Measurements from ENCODE around the gene TRIM29.

TRIM29 gene

DNA sequence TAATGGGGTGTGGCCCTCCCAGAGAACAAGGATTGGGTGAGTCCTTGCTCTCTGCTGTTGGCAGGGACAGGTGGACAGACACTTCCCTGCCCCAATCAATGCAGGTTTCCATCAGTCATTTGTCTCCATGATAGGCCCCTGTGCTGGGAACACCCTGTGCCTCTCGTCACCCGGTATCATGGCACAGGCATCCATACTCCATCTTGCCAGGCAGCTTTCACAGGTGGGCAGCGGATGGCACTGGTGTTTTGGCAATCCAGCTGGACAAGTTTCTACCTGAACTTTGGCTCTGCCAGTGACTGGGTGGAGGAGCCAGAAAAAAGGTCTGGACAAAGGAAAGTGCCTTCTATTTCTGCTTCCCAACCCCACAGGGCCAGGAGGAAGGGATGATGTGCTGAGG, 47.5 kb downstream of the TRIM29 start:
- no peak for DNase-seq

DNA sequence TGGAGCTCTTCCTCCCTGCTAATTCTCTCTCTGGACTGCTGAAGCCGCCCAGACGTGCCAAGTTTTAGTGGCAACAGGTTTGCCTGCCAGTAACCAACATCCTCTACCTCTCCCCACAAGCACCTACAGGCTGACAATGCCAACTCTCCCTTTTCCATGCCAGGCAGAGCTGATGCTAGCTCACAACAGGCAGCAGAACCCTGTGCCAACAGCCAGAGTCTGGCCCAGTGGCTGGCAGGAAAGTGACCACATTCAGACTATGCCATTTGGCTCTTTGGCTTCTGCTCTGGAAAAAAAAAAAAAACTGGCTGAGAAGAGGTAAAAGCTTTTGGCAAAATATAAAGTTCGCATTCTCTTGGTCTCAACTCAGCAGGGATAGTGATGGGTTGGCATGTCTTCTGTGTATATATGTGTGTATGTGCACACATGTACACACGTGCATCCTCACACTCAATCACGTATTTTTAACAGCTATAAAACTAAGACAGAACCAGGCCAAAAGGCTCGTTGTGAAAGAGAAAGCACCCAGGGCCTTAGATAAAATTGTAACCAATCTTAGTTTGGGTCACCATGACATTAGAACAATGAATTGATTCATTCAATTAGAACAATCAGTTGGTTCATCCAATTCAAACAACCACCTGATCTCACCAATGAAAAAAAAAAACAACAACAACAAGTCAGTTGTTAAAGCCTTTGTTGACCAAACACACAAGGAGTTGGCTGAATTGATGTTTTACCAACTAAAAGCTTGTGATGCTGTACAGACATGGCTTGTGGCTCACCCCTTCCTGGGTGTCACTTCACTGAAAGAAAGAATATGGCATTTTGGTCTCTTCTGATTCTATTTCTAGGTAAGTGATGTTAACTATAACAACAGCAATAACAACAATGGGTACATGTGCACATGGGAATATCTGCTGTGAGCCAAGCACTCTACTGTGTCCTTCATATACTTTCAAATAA, 48.6 kb downstream of the TRIM29 start:
- no peak for DNase-seq

DNA sequence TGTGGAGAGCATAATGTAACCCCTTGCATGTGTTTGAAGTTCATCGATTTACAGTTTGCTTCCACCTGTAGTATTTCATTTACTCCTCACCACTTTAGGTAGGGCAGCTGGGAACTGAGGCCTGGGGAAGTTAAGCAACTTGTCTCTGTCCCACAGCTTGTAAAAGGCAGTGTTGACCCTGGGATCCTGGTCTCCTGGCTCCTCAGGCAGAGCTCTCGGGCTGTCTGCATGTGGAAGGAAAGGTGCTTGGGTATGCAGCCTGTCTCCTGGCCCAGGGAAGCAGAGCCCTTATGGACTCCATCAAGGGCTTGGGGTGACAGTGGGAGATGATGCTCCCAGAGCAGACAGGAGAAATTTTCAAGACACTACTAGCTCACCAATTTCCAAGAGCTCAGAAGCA, 49.9 kb downstream of the TRIM29 start:
- no peak for DNase-seq

DNA sequence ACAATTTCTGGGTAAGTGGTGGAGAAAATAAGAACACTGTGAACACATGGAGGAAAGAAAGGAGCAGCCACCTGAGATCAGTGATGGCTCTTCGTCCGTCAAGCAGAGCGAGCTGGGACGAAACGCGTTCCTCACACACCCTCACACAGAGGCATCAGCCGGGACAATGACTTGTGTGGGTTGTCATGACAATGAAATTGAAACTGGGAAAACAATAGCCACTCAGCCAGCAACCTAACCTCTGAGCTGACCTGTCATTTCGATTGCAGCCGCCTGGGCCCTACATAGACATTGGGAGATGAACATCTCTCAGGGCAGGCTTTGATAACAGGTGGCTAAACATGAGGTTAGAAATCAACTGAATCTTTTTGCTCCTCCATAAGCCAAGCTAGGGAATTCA, 51.3 kb downstream of the TRIM29 start:
- DNase-seq, result no peak

DNA sequence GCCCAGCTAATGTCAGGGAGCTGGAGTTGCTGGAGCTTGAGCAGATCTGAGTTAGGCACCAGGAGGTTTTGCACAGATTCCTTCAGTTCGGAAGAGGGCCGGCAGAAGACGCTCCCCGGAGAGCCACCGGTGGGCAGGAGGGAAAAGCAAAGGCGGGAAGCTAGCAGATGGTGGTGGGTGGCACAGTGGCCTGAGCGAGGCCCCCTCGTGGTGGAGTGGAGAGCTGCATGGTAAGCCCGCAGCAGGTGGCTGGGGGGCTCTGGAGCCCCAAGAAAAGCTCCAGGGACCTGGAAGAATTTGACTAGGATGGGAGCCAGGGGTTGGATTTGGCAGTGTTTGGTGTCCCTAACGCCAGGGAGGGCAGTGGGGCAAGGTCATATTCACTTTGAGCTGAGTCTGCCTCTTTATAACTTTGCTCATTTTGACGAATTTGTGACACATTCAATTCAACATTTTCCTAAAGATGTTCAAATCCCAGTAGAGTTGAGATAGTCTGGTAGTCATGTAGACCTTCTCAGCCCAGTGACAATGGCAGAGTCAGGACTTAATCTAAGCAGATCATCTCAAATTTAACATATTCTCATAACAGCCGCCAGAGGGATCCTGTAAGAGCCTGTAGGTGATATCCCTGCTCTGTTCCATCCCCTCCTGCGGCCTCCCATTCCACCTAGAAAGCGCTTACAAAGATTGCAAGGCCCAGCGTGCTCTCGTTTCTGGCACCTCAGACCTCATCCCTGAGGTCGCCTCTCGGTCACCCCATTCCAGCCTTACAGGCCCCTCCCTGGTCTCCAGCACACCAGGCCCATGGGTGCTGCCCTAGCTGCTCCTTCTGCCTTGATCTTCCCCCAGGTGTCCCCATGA, 57.9 kb downstream of the TRIM29 start:
- DNase-seq, result no peak

DNA sequence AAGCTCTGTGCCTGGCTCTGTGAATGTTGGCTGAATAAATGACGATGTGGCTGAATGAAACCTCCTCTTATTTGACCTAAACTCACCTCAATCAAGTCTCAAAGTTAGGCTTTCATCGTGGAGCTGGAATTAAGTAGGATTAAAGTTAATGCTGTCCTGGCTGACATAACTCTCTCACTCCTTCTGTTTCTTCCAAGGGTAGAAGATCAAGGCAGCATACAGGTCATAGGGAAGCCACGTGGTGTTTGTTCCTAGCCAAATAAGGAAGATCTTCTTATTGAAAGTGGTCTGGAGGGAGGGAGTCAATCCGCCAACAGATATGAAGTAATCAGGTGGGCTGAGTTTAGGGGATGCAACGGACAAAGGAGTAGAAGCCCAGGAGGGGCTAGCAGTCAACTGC, 59.5 kb downstream of the TRIM29 start:
- DNase-seq, result no peak

DNA sequence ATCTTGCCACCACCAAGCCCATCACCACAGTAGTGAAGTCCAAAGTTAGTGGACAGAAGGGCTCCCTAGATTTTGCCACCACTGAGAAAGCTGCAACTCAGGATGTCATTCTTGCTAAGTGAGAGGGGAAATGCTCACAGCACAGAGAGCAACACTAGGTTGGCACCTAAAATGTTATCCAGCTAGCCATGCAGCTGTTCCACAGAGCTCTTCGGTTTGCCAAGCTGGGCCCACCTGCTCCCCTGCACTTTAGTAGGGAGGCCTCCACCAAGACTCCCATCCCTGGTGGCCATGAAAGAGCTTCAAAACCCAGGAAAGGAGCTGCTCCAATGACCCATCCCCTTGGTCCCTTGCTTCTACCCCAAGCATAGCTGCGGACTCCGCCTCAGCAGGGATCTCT, 63.8 kb downstream of the TRIM29 start:
- DNase-seq, result no peak

DNA sequence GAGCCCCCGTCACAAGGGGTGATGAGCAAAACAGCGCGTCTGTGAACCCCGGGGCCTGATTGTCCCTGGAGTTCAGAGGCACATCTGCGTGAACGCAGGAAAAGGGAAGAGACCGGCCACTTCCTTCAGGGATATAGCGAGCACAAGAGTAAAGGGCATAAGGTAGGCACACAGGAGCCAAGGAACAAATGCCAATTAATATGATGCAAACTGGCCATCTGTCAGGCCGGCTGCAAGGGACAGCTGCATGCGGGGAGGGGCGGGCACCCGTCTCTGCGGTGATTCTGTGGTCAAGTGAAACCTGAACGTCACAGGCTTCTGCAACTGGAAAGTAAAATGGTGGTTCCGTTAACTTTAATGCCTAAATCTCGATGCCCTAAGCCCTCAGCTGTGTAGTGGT, 64.7 kb downstream of the TRIM29 start:
- DNase-seq, result no peak

DNA sequence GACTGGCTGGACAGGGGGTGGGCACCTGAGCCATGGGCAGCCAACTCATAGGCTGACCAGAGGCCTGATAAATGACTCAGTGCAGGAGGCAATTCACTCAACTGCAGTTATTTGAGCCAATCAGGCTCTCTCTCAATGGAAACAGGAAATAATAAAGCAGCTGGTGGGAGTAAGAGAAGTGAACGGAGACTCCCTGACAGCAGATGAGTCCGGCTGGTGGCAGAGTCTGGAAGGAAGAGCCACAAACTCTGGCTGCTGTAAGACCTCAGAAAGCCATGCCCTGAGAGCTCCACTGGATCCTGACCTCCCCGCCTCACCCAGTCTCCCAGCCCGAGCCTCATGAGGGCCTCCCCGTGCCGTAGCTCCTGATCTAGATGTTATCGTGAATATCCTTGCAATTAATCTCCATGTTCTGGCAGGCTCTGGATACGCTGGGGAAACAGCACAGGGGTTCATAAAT, 69.8 kb downstream of the TRIM29 start:
- DNase-seq, result no peak

DNA sequence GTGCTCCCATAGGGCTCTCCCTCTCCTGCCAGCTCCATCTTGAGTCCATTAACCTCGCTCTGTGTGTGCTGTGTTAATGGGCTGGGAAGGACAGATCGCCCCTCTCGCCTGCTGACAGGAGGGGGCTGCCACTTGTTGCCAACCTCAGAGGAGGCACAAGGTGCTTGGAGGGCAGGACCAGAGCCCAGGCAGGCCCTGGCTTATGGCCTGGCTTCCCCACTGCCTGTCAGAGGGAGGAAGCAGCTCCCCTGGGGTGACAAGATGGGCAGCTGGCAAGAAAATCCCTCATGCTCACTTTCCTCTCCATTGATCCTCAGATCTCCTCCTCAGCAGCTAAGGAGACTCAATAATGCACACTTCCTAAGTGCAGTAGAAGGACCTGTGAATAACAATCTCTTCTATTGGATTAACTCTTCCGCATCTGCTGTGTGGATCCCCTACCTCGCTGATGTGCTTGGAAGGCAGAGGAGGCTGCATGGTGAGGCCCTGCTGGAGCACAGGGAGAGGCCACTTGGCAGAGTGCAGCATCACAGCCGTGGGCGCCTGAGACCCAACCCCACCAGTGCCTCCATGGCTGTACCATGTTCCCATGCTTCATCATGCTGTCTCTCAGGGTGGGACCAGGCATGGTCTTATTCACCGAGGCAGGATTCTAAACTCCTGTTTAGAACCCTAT, 70.3 kb downstream of the TRIM29 start:
- no peak for DNase-seq

DNA sequence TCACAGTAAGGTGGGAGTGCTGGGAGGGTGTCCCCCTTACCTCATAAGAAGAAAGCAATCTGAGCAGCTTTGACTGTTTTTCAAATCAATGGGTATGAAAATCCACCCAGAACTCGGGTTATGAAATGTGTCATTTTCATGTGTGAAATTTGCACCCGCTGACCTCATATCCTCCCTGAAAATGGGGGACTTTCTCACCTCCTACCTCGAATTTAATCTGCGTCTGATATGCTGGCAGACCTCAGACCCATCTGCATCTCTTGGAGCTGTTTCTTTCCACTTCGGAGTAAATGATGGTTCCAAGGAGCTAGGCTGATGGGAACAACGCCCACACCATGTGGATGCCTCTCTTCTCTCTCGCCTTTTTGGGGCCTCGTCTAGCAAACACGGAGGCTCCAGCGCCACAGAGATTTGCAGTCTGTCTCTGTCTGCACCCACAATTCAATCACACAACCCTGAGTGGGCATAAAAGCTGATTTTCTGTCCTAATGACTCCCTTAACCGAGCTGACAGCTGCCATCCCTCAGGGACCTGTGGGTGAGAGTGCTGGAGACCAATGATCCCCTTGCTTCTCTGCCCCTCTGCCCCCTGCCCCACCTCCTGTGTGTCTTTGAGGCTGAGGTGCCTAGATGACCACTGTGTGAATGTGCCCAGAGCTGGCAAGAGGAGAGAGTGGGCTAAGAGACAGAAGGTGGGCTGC, 71.0 kb downstream of the TRIM29 start:
- DNase-seq, result no peak

DNA sequence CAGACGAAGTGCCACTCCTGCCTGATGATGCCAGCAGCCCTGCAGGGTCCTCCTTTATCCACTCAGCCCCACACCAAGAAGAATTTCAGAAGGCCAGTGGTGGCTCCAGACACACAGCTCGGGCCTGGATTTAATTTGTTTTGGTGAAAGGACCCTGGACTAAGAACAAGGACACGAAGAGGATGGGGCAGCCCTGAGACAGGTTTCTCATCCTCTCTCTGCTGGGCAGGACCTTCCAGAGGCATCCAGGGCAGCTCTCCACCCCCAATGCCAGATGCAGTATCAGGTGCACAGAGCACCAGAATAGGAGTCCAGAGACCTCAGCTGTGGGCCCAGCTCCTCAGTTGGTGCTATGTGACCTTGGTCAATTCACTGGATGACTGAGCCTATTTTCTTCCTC, 72.0 kb downstream of the TRIM29 start:
- DNase-seq, result no peak

DNA sequence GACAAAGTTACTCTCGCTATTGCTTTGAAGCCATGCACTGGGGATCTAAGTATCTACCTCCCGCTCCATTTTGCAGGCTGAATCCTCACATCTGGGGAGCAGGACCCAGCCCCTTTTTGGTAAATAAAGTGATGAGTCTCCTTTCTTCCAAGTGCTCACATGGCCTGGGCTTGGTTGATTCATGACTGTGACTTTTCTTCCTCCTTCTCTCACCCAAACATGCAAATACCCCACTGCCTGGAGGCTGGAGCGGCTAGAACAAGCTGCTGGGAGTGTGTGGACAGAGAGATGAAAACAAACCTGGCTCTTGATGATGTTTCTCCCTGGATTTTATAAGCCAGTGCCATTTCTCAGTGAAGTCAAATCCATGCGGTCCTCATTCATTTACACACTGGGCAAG, 72.7 kb downstream of the TRIM29 start:
- DNase-seq, result no peak

DNA sequence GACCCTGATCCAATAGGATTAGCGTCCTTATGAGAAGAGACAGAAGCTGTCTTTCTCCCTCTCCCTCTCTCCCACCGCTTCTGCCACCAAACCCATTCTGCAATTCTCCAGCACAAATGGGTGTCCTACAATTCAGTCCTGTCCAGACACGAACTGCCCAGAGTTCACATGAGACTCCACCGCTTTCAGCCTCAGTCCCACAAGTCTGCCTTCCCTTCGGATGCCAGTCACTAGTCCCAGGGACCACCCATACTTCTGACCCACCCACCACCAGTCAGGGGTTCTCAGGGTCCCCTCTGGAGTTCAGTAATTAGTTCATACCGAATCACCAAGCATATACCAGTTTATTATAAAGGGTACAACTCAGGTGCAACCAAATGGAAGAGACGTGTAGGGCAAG, 73.6 kb downstream of the TRIM29 start:
- no peak for DNase-seq

DNA sequence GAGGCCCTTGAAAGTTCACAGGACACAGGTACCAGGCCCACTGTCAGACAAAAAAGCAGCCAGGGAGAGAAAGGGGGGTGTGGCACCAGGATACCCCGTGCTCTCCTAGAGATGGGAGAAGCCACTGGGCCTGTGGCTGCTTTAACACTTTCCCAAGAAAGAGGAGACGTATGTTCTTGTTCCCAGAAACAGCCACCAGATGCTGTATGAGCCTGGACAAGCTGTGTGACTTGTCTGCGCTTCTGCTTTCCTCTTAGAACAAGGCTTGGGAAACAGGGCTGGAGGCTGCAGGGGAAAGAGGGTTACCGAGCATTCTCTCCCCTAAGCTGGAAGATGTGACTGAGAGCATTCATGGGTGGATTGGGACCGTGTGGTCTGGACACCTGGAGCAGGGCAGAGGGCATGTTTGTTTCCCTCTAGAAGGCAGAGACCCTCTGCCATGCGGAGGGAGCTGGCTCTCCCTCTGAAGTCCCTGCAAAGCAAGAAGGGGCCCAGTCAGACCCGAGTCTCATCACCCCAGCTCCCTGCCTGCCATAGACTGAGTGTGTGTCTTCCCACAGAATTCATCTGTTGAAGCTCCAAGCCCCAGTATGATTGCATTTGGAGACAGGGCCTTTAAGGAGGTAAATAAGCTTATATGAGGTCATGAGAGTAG, 74.1 kb downstream of the TRIM29 start:
- no peak for DNase-seq

DNA sequence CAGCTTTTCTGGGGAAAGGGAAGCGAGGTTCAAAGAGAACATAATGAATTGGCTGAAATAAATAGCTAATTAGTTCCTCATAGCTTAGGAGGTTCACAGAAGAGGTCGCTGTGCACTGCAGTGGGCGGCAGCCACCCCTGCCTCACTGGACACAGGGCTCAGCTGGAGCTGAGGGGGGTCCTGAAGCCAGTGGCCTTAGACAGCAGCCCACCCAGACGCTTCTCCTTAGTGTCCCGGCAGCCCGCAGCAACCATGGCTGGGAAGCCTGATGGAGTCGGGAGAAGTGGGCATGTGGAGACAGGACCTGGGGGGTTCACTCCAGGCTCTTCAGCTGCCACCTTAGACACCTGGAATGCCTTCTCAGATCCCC, 75.4 kb downstream of the TRIM29 start:
- DNase-seq, result no peak

DNA sequence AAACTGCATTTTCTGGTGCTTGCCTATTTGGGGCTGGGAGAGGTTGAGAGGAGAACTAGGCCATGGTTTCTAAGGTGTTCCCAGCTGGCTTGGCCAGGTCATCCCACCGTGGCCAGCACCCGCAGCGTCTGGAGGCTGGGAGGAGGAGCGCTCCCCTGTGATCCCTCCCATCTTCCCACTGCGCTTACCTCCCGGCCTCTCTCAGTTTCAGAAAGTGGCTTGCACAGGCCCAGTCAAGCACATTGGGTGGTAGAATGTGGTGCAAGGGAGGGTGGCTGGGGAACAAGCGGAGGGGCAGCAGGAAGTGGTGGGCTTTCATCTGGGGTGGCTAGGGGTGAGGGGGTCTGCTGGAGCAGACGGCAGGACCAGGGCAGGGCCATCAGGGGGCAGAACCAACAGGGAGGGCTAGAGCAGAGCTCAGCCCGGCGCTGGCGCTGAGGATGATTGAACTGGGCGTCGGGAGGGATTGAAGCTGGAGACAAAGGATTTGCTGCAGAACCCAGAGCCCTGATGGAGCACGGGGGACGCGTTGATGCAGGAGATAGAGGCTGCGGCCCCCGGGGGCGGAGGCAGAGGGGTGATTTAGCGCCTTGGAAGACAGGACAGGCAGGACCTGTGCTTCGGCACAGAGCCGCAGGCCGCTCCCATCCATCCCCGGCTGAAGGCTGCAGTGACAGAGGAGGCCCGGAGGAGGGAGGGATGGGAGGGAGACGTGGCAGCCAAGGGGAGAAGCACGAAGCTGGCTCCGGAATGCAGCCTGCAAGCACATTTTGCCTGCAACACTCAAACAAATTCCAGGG, 76.0 kb downstream of the TRIM29 start:
- DNase-seq, result no peak
